ENCODE results near the gene ICAM4. TPM values are rescaled to one million over a fixed set of nuclear protein-coding genes. Genes with fewer than 3 reads are reported as not detected.
A peak's percentile ranks its signal among the peaks of the same experiment; 100 is the strongest.
"Not testable (repeated sequence)": the region's sequence is repeated elsewhere in the genome, so short reads cannot be mapped to it uniquely, and the experiment has no call there.

Gene ICAM4
- total RNA-seq, 1 donor from 2014 or later: not detected

- Histone ChIP-seq H3K4me1 (peaks cover 23% of the 10 kb centered on the region), H3K4me3 (peak overlapping the region; percentile 74 to 92), H3K27ac (peak overlapping the region; percentile 78), H3K36me3 (peaks cover 0 to 7% of the 10 kb centered on the region in 2 donors), H3K27me3 (no peaks in the 10 kb centered on the region), H3K9me3 (no peaks in the 10 kb centered on the region)
- TF ChIP-seq POLR2AphosphoS5 (IDR thresholded peaks at IDR 0.05; ENCODE audit: insufficient read depth in 1 of 2, low read depth in 1 of 2) (peak; percentile 80 to 88), POLR2A (IDR thresholded peaks at IDR 0.05) (peak in 1 of 2 donors; percentile 42)
- TF ChIP-seq, protein P1, sequence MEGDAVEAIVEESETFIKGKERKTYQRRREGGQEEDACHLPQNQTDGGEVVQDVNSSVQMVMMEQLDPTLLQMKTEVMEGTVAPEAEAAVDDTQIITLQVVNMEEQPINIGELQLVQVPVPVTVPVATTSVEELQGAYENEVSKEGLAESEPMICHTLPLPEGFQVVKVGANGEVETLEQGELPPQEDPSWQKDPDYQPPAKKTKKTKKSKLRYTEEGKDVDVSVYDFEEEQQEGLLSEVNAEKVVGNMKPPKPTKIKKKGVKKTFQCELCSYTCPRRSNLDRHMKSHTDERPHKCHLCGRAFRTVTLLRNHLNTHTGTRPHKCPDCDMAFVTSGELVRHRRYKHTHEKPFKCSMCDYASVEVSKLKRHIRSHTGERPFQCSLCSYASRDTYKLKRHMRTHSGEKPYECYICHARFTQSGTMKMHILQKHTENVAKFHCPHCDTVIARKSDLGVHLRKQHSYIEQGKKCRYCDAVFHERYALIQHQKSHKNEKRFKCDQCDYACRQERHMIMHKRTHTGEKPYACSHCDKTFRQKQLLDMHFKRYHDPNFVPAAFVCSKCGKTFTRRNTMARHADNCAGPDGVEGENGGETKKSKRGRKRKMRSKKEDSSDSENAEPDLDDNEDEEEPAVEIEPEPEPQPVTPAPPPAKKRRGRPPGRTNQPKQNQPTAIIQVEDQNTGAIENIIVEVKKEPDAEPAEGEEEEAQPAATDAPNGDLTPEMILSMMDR (IDR thresholded peaks at IDR 0.05): no peak
- intact Hi-C loops (cut with DNase I): loop anchor here (5.0 kb wide), 1 partner anchor 62 kb away; the partner anchor contains the start of gene ICAM1
- DNase-seq (ENCODE audit: extremely low spot score in 2 of 2): peak in 1 of 2 donors; percentile 94
Measured at GRCh38 chr19:10334588-10335351, 48.0 kb downstream of the ICAM4 start.

DNA sequence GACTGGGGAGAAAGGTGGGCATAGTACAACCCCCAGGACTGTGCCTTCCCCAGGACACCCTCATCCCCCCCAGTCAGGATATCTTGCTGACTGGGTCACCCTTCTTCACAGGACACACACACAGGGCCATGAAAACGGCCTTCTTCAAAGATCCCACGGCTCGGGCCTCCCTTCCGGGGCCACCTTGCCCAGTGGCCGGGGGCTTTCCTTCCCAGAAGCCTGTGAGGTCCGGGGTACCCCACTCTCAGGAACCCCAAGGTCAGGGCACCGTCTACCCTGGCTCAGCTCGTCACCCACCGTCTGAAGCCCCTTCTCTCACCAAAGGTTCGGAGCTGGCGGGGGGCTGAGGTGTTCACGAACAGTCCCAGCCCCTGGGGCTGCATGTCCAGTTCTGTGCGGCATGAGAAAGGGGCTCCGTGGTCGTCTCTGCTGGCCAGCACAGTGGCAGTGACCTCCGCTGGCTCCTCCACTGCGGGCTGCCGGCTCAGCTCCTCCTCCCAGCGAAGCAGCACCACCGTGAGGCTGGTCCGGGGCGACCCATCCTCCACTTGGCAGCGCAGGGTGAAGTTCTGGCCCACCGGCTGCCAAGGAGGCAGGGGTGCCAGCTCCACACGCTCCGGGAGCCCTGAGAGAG, 48.7 kb downstream of the ICAM4 start:
- peak overlapping the region; percentile 41 for H3K27ac ChIP-seq
- H3K4me3 ChIP-seq: peak overlapping the region; percentile 74 to 92
- DNase-seq (ENCODE audit: extremely low spot score in 2 of 2): no peak
- H3K4me1 ChIP-seq: peaks cover 23% of the 10 kb centered on the region
- no peaks in the 10 kb centered on the region for H3K27me3 ChIP-seq
- intact Hi-C loops (cut with DNase I): no loop called here
- H3K36me3 ChIP-seq: peaks cover 0 to under 1% of the 10 kb centered on the region in 2 donors
- H3K9me3 ChIP-seq: no peaks in the 10 kb centered on the region
- TF ChIP-seq POLR2AphosphoS5 (IDR thresholded peaks at IDR 0.05; ENCODE audit: insufficient read depth in 1 of 2, low read depth in 1 of 2): no peak
- TF ChIP-seq, protein P1 (IDR thresholded peaks at IDR 0.05): no peak
- no peak for TF ChIP-seq POLR2A (IDR thresholded peaks at IDR 0.05)

DNA sequence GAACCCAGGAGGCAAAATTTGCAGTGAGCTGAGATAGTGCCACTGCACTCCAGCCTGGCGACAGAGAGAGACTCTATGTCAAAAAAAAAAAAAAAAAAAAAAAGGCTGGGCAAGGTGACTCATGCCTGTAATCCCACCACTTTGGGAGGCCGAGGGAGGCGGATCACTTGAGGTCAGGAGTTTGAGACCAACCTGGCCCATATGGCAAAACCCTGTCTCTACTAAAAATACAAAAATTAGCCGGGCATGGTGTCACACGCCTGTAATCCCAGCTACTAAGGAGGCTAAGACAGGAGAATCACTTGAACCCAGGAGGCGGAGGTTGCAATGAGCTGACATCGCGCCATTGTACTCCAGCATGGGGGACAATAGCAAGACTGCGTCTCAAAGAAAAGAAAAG, 50.0 kb downstream of the ICAM4 start:
- H3K27ac ChIP-seq; H3K4me3 ChIP-seq; DNase-seq (ENCODE audit: extremely low spot score in 2 of 2); H3K9me3 ChIP-seq; H3K27me3 ChIP-seq; H3K36me3 ChIP-seq; intact Hi-C loops (cut with DNase I): not testable (repeated sequence)
- peaks cover 21% of the 10 kb centered on the region for H3K4me1 ChIP-seq

Small RNAs within 50 kb of the gene (small RNA-seq; reads per million reads assigned to genes)
- gene AC011511.1: not detected
- not detected for gene AC011511.4

Other genes starting within 250 kb of the ICAM4 start
- gene SHFL, start 200.6 kb upstream of the ICAM4 start, total RNA-seq: 46.9 TPM
- not detected for gene ANGPTL6, start 184.3 kb upstream of the ICAM4 start, total RNA-seq
- gene PPAN, start 180.6 kb upstream of the ICAM4 start, total RNA-seq: 55.2 TPM
- gene P2RY11, start 175.3 kb upstream of the ICAM4 start, total RNA-seq: 9.1 TPM
- gene EIF3G, start 167.1 kb upstream of the ICAM4 start, total RNA-seq: 249 TPM
- 36.8 TPM for gene DNMT1, start 92.0 kb upstream of the ICAM4 start, total RNA-seq
- 28.2 TPM for gene S1PR2, start 55.6 kb upstream of the ICAM4 start, total RNA-seq
- gene MRPL4, start 34.7 kb upstream of the ICAM4 start, total RNA-seq: 55.0 TPM
- 22.3 TPM for gene ICAM1, start 15.8 kb upstream of the ICAM4 start, total RNA-seq
- gene ICAM5, start 3.0 kb downstream of the ICAM4 start, total RNA-seq: 2.0 TPM
- 5.2 TPM for gene ZGLP1, start 22.9 kb downstream of the ICAM4 start, total RNA-seq
- 25.0 TPM for gene FDX2, start 29.1 kb downstream of the ICAM4 start, total RNA-seq
- 25.5 TPM for gene RAVER1, start 46.6 kb downstream of the ICAM4 start, total RNA-seq
- gene ICAM3, start 52.7 kb downstream of the ICAM4 start, total RNA-seq: 7.9 TPM
- gene TYK2, start 93.6 kb downstream of the ICAM4 start, total RNA-seq: 115 TPM
- 112 TPM for gene CDC37, start 116.6 kb downstream of the ICAM4 start, total RNA-seq
- 16.7 TPM for gene PDE4A, start 133.6 kb downstream of the ICAM4 start, total RNA-seq
- gene KEAP1, start 216.4 kb downstream of the ICAM4 start, total RNA-seq: 53.5 TPM
- 36.6 TPM for gene S1PR5, start 230.5 kb downstream of the ICAM4 start, total RNA-seq

Data from vagina (tissue), 2 donors.